Testis (tissue), 3 donors: ENCODE results near the gene IRS1. TPM values are rescaled to one million over a fixed set of nuclear protein-coding genes. Genes with fewer than 3 reads are reported as not detected.

Experiments used
- DNase-seq: peaks from one replicate; pipeline ENCODE4 v3.0.0-alpha.2; 2019
- H3K27ac ChIP-seq, 2 donors: fragments of 200-600 bp; sonication (generic); one replicate each; pipeline ENCODE4 v1.5.1; 2019
- H3K27me3 ChIP-seq: fragments of 200-600 bp; sonication (generic); one replicate; pipeline ENCODE4 v1.5.1; 2019
- H3K36me3 ChIP-seq: fragments of 200-600 bp; sonication (generic); one replicate; pipeline ENCODE4 v1.5.1; 2017; ENCODE audit warnings: low read depth; ENCODE audit errors: missing control alignments
- H3K4me1 ChIP-seq: fragments of 200-600 bp; sonication (generic); one replicate; pipeline ENCODE4 v1.5.1; 2019
- H3K4me3 ChIP-seq, 2 donors: fragments of 200-600 bp; sonication (generic); one replicate each; pipeline ENCODE4 v1.5.1; 2017 to 2019
- H3K9me3 ChIP-seq: fragments of 200-600 bp; sonication (generic); one replicate; pipeline ENCODE4 v1.5.1; 2017
- CTCF ChIP-seq, 3 experiments: fragments of 450-650 bp in 2 of 3; fragments of 200-600 bp in 1 of 3; sonication (generic) in 1 of 3; IDR thresholded peaks; one replicate each; pipeline ENCODE4 v1.5.1; 2016 to 2019; ENCODE audit warnings: antibody characterized with exemption in 3 of 3, mild to moderate bottlenecking in 2 of 3, moderate library complexity in 1 of 3
- POLR2A ChIP-seq: fragments of 450-650 bp; IDR thresholded peaks from one replicate; pipeline ENCODE4 v1.6.1; 2017; ENCODE audit warnings: antibody characterized with exemption, mild to moderate bottlenecking, moderate library complexity
- whole genome bisulfite sequencing, 2 donors: methylation state at CpG; one replicate each; pipeline ENCODE4 v1.1.5; 2018; 5-methylcytosine and 5-hydroxymethylcytosine counted together
- intact Hi-C: fragments of 100-400 bp; cut with DNase I; formaldehyde crosslinking; loops from one replicate; pipeline ENCODE4 v1.15.1; 2023; ENCODE audit warnings: low total_unique reads
- polyA plus RNA-seq: library from polyadenylated mRNA; stranded (reverse); fragments of 350-450 nt; fragmentation: Illumina TruSeq; extraction: RNeasy Lipid Tissue Mini Kit (QIAGEN cat#74804); gene quantifications from one replicate; pipeline ENCODE4 v1.2.3, GENCODE V29; 2014; ENCODE audit warnings: low read depth, low replicate concordance; ENCODE audit not compliant: insufficient read depth
- total RNA-seq, 2 donors: library from RNA; depleted of rRNA; stranded (reverse); fragments of >200 nt; gene quantifications; one replicate each; pipeline ENCODE4 v1.2.3, GENCODE V29; 2016

IRS1 gene
- total and polyA plus RNA-seq, 3 donors from 2014 or later, result 3.1 to 5.9 (median 3.1) TPM

- peaks cover 10% of the 10 kb centered on the region for H3K4me1 ChIP-seq
- intact Hi-C loops, result no loop called here
These were observed 39.9 kb downstream of the IRS1 start for GRCh38 chr2:226759768-226760167.

GRCh38 chr2:226758921-226759640 lies 40.5 kb downstream of the IRS1 start:
- Histone ChIP-seq H3K27ac (no peak overlapping the region), H3K4me1 (peaks cover 10% of the 10 kb centered on the region), H3K9me3 (no peaks in the 10 kb centered on the region), H3K4me3 (no peak overlapping the region), H3K36me3 (no peaks in the 10 kb centered on the region), H3K27me3 (no peaks in the 10 kb centered on the region)
- no peak for TF ChIP-seq CTCF (IDR thresholded peaks at IDR 0.05)
- no peak for TF ChIP-seq POLR2A
- intact Hi-C loops, result no loop called here
- no peak for DNase-seq
- WGBS, 2 donors, result 51 to 70% methylated on average over 3 of the region's 3 CpGs

More at GRCh38 chr2:226759768-226760167, 39.9 kb downstream of the IRS1 start:
- WGBS, 2 donors, result 80 to 81% methylated on average over 9 of the region's 9 CpGs
- Histone ChIP-seq H3K4me3 (no peak overlapping the region), H3K27me3 (no peaks in the 10 kb centered on the region), H3K9me3 (no peaks in the 10 kb centered on the region), H3K27ac (no peak overlapping the region), H3K36me3 (no peaks in the 10 kb centered on the region)
- no peak for TF ChIP-seq CTCF (IDR thresholded peaks at IDR 0.05)
- TF ChIP-seq POLR2A, result no peak
- DNase-seq, result no peak

GRCh38 chr2:226756131-226756530 lies 43.5 kb downstream of the IRS1 start:
- no peaks in the 10 kb centered on the region for H3K36me3 ChIP-seq
- H3K4me1 ChIP-seq, result peaks cover 10% of the 10 kb centered on the region
- WGBS, 2 donors, result 75 to 85% methylated on average over 2 of the region's 2 CpGs
- H3K9me3 ChIP-seq, result no peaks in the 10 kb centered on the region
- no peak for DNase-seq
- H3K27ac ChIP-seq, result no peak overlapping the region
- H3K4me3 ChIP-seq, result no peak overlapping the region
- no peaks in the 10 kb centered on the region for H3K27me3 ChIP-seq
- TF ChIP-seq CTCF (IDR thresholded peaks at IDR 0.05) (no peak), POLR2A (no peak)
- intact Hi-C loops, result no loop called here

GRCh38 chr2:226755631-226756030 lies 44.0 kb downstream of the IRS1 start:
- TF ChIP-seq POLR2A (no peak), CTCF (IDR thresholded peaks at IDR 0.05) (no peak)
- Histone ChIP-seq H3K9me3 (no peaks in the 10 kb centered on the region), H3K27ac (no peak overlapping the region), H3K4me1 (peaks cover 6% of the 10 kb centered on the region), H3K4me3 (no peak overlapping the region), H3K27me3 (no peaks in the 10 kb centered on the region), H3K36me3 (no peaks in the 10 kb centered on the region)
- no peak for DNase-seq
- intact Hi-C loops, result no loop called here
- WGBS, 2 donors, result 50 to 83% methylated on average over 1 of the region's 1 CpG
